ENCODE data around the gene HNF1B. TPM values are rescaled to one million over a fixed set of nuclear protein-coding genes. Genes with fewer than 3 reads are reported as not detected.

Gene HNF1B
- total and polyA plus RNA-seq, 12 donors: not detected

GRCh38 chr17:37766971-37767370, 22.1 kb upstream of the HNF1B start:
- no peak overlapping the region for H3K27ac ChIP-seq
- peaks cover 0 to 16% (median 0%) of the 10 kb centered on the region in 11 donors for H3K9me3 ChIP-seq
- peaks cover 0 to 7% (median 0%) of the 10 kb centered on the region in 9 donors for H3K4me1 ChIP-seq
- no peaks in the 10 kb centered on the region for H3K36me3 ChIP-seq
- DNase-seq (no peak), ATAC-seq (no peak)
- no peak for TF ChIP-seq CTCF (IDR thresholded peaks at IDR 0.05)
- no peak overlapping the region for H3K4me3 ChIP-seq
- 66 to 77% methylated on average over 6 of the region's 6 CpGs for WGBS, 2 donors
- H3K27me3 ChIP-seq: peaks cover 0 to 65% (median 22%) of the 10 kb centered on the region in 7 donors
- intact Hi-C loops (cut with DNase I): loop anchor here in 1 of 10 donors (10.0 kb wide), 1 partner anchor 112 kb away; no protein-coding TSS in a partner anchor

- 64 to 75% methylated on average over 3 of the region's 3 CpGs for WGBS, 2 donors
- intact Hi-C loops (cut with DNase I): loop anchor here in 2 of 10 donors (5.0 to 10.0 kb wide), 2 partner anchors 52 to 110 kb away; no protein-coding TSS in a partner anchor
- H3K4me1 ChIP-seq: peaks cover 0 to 7% (median 0%) of the 10 kb centered on the region in 9 donors
Observed at GRCh38 chr17:37764383-37764782, 19.5 kb upstream of the HNF1B start.

GRCh38 chr17:37762666-37763065, 17.8 kb upstream of the HNF1B start:
- intact Hi-C loops (cut with DNase I): loop anchor here in 2 of 10 donors (5.0 to 10.0 kb wide), 2 partner anchors 50 to 108 kb away; no protein-coding TSS in a partner anchor
- H3K9me3 ChIP-seq: no peaks in the 10 kb centered on the region
- WGBS, 2 donors: 58 to 66% methylated on average over 7 of the region's 7 CpGs
- no peak overlapping the region for H3K27ac ChIP-seq
- peaks cover 0 to 88% (median 41%) of the 10 kb centered on the region in 7 donors for H3K27me3 ChIP-seq
- no peaks in the 10 kb centered on the region for H3K36me3 ChIP-seq
- peaks cover 0 to 7% (median 0%) of the 10 kb centered on the region in 9 donors for H3K4me1 ChIP-seq
- H3K4me3 ChIP-seq: no peak overlapping the region
- DNase-seq (no peak), ATAC-seq (no peak)
- no peak for TF ChIP-seq CTCF (IDR thresholded peaks at IDR 0.05)

More at GRCh38 chr17:37764383-37764782, 19.5 kb upstream of the HNF1B start:
- no peak overlapping the region for H3K4me3 ChIP-seq
- H3K27me3 ChIP-seq: peaks cover 0 to 79% (median 34%) of the 10 kb centered on the region in 7 donors
- no peaks in the 10 kb centered on the region for H3K36me3 ChIP-seq
- H3K9me3 ChIP-seq: peaks cover 0 to 16% (median 0%) of the 10 kb centered on the region in 11 donors
- no peak for TF ChIP-seq CTCF (IDR thresholded peaks at IDR 0.05)
- DNase-seq: no peak
- ATAC-seq: no peak
- no peak overlapping the region for H3K27ac ChIP-seq

- H3K27me3 ChIP-seq: peaks cover 0 to 88% (median 41%) of the 10 kb centered on the region in 7 donors
- peaks cover 0 to 7% (median 0%) of the 10 kb centered on the region in 9 donors for H3K4me1 ChIP-seq
- no peak overlapping the region for H3K27ac ChIP-seq
- no peaks in the 10 kb centered on the region for H3K9me3 ChIP-seq
- TF ChIP-seq CTCF (IDR thresholded peaks at IDR 0.05): no peak
- DNase-seq (no peak), ATAC-seq (no peak)
- no peak overlapping the region for H3K4me3 ChIP-seq
- H3K36me3 ChIP-seq: no peaks in the 10 kb centered on the region
- WGBS, 2 donors: 76 to 91% methylated on average over 4 of the region's 4 CpGs
- intact Hi-C loops (cut with DNase I): loop anchor here in 2 of 10 donors (5.0 to 10.0 kb wide), 2 partner anchors 50 to 107 kb away; no protein-coding TSS in a partner anchor
Observed at GRCh38 chr17:37761961-37762360, 17.1 kb upstream of the HNF1B start.
